ENCODE measurements around the gene TCHH. TPM values are rescaled to one million over a fixed set of nuclear protein-coding genes. Genes with fewer than 3 reads are reported as not detected.
"Not testable (repeated sequence)": the region's sequence is repeated elsewhere in the genome, so short reads cannot be mapped to it uniquely, and the experiment has no call there.

Gene TCHH
- total RNA-seq = not detected

DNA sequence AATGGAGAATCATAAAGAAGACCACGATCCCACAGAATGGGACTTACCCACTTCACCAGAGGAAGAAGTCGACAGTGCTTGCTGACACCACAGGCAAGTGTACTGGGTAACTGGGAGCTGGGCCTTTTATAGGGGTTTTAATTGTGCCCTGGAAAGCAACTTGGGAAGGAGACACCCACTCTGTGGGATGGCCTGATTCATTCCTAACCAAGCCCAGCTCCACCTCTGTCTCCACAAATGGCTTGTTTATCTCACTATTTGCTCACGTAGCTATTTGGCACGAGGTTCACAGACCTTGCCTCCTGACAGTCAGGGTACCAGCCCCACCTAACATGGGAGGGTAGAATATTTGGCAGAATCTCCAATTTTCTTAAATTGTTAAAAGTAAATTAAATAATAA is at the start of gene TCHH:
TSS of gene TCHH (minus strand) at position 101 of the 400 bp plus-strand sequence. CDS start 1,364 bp downstream, outside the sequence.
- no peak for DNase-seq

DNA sequence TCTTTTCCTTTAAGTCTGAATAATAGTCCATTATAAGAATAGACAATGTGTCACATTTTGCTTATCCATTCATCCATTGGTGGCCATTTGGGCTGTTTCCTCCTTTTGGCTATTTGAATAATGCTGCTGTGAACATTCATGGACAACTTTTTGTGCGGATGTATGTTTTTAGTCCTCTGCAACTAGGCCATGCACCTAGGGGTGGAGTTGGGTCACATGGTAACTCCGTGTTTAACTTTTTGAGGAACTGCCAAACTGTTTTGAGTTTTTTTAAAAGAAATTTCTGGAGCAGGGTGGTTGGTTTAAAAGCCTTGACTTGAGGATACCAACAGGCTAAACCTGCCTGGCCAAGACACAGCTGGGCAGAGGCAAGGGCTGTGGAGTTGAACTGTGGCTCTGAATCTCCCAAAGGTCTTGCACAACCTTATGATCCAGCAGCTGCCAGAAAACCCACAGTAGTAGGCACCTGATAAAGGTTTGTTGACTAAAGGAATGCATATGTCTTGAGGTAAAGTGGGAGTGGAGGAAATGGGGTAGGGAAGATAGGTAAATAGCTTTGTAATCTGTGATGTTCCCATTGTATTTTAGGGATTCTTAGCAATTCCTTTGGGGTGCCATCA is 49.4 kb upstream of the TCHH start:
- DNase-seq = no peak

DNA sequence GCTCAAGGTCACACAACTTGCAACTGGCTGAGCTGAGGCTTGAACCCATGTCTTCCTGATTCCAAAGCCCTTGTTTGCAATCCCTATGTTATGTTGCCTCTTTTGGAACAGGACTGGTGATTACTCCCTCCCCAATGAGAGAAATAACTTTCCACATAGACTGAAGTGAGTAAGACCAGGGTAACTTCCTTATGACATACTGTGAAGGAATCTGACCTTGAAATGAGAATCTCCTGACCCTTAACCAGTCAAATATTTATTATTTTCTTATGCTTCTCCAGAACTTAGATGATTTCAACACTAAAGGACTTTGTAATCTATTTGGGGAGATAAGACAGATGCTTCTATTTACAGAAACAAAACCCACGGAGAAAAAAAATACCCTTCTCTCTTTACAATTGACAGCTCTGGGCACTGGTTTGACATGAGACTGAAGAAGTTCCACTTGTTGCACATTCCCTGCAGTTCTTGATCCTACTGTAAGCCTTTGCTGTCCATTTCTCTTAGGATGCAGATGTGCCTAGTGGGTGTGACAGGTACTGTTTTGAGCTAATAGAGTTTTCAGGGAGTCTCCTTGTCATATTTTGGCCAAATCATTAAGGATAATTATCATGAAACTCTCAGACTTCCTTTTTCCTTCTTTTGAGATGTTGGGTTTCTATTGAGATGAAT is 47.7 kb upstream of the TCHH start:
- DNase-seq = no peak

GRCh38 chr1:152160576-152160975 is 45.3 kb upstream of the TCHH start:
- DNase-seq = no peak

DNA sequence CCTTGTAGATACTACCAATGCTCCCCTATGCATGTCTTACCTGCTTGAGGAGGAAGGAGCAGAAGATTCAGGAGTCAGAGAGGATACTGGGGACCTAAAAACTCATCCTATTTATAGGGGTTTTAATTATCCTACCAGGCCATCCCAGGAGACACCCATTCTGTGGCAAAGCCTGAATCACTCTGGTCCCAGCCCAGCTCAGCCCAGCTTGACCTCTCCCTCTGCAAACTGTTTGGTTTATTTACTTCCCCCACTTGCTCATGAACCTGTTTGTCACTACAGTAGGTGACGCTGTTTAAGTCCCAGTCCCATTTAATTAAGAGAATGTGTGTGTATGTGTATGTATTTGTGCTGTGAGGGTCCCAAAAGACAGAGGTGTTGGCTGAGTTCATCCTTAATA is 43.9 kb upstream of the TCHH start, which contains the start of gene RPTN:
TSS of gene RPTN (minus strand) at position 85 of the 400 bp plus-strand sequence. CDS start 1,339 bp downstream, outside the sequence.
- no peak for DNase-seq

DNA sequence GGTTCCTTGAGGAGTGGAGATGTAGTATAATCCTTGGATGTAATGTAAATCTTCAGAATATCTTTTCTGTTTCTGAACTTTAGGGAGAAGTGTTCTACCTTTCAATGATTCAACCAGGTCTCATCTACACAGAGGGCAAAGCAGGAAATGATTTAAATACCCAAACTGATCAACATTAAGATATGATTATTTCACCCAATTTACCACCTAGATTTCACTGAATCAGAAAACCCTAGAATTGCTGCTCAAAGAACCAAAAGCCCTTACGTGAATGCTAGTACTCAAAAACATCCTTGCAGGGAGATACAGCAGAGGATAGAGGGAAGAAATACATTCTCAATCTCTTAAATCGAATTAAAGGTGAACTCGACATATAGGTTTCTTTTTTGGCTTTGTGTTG is 38.8 kb upstream of the TCHH start:
- no peak for DNase-seq

- DNase-seq = no peak
Observed at GRCh38 chr1:152151646-152152045, 36.4 kb upstream of the TCHH start.

GRCh38 chr1:152148981-152149380 is 33.7 kb upstream of the TCHH start:
- no peak for DNase-seq

DNA sequence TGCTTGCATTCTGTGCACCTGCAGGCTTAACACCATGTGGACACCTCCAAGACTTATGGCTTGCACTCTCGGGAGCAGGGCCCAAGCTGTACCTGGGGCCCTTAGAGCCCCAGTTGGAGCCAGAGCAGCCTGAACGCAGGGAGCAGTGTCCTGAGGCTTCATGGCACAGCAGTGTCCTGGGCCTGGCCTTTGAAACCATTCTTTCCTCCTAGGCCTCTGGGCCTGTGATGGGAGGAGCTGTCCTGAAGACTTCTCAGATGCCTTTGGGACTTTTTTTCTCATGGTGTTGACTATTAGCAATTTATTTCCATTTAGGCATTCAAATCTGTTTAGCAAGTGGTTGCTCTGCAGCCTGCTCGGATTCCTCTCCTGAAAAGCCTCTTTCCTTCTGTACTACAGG is 32.8 kb upstream of the TCHH start:
- no peak for DNase-seq

- no peak for DNase-seq
Observed at GRCh38 chr1:152145769-152146168, 30.5 kb upstream of the TCHH start.

DNA sequence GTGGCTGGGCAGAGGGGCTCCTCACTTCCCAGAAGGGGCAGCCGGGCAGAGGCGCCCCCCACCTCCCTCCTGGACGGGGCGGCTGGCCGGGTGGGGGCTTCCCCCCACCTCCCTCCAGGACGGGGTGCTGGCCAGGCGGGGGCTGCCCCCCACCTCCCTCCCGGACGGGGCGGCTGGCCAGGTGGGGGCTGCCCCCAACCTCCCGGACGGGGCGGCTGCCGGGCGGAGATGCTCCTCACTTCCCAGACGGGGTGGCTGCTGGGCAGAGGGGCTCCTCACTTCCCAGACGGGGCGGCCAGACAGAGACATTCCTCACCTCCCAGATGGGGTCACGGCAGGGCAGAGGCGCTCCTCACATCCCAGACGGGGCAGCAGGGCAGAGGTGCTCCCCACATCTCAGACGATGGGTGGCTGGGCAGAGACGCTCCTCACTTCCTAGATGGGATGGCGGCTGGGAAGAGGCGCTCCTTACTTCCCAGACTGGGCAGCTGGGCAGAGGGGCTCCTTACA is 29.5 kb upstream of the TCHH start:
- DNase-seq = not testable (repeated sequence)

DNA sequence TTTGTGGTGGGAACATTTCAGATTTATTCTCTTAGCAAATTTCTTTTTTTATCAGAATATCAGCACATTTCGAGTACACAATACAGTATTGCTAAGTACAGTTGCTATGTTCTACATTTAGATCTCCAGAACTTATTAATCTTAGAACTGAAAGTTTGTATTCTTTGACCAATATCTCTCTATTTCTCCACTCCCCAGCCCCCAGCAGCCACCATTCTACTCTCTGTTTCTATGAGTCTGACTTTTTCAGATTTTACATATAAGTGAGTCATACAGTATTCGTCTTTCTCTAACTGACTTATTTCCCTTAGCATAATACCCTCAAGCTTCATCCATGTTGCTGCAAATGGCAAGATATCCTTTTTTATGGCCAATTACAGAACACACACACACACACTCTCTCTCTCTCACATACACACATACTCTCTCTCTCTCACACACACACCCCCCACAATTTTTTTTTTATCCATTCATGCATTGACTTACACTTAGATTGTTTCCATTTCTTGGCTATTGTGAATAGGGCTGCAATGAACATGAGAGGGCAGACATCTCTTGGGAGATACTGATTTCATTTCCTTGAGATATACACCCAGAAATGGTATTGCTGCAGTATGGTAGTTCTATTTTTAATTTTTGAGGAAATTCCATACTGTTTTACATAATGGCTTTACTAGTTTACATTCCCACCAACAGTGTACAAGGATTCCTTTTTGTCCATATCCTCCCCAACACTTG is 28.1 kb upstream of the TCHH start:
- no peak for DNase-seq

- DNase-seq = no peak
Observed at GRCh38 chr1:152141971-152142584, 26.8 kb upstream of the TCHH start.

GRCh38 chr1:152137215-152137614 is 22.0 kb upstream of the TCHH start:
- DNase-seq = no peak

DNA sequence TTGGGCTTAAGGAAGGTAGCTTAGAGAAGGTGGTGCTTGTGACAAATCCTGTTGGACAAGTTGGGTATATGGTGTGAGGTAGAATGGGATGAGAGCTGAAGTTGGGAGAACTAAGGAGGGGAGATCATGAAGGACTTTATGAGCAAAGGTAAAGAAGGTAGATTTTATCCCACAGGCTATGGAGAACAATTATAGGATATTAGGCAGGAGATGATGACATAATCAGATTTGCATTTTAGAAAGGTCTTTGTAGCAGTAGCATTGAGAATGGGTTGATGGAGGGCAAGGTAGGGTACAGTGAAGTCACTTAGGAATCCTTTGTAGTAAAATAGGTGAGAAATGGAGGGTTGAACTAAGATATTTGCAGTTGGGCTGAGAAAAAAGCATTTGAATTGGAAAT is 14.9 kb upstream of the TCHH start:
- DNase-seq = no peak

- DNase-seq = no peak
Observed at GRCh38 chr1:152127673-152128072, 12.4 kb upstream of the TCHH start.

DNA sequence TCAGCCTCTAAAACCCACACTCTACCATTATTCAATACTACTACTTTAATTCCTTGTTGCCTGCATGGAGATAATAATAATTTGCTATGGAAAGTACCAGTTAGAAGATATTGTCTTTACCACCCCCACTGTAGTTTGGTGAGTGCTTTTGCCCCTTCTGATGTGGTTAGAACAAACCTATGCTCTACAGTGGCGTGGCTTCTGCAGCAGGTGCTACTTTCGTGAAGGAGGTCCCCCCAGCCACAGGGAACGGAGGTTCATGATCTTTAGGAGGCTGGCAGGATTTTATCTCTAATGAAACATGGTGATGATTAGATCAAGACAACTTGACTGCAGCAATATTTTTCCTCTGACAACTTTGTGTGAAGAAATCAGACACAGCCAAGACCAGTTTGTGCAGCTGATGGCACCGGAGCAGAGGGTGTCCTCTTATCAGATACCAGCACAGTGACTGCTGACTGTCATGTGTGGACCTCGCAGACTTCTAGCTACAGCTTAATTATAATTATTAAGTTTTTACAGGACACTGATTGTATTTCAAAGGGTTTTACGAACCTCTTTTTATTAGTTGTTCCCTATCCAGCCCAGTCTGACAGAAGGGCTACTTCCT is 10.7 kb upstream of the TCHH start:
- DNase-seq = no peak

GRCh38 chr1:152118915-152119314 is 3.7 kb upstream of the TCHH start:
- DNase-seq = no peak

DNA sequence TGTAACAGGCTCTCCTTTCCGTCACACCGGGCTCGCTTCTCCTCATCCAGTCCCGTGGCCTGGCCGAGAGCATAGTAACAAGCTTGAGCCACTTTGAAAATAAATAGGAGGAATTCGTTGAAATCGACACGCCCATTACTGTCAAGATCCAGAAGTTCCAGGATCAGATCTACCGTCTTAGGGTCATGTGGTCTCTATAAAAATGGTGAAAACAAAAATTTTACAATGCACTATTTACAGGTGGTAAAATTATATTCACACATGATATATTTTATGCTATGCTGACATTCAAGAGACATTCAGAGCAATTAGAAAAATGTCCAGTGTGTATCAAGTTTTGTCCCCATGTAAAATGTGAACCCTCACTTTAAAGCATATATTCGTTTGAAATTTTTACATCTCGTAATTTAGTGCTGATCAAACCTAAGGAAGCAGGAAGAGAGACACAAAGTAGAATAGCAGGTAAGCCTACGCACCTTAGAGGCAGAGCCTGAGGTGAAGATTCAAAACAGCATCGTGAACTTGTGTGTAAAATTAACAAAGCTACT is 2.3 kb downstream of the TCHH start:
- DNase-seq = no peak

GRCh38 chr1:152112101-152112884 is 3.0 kb downstream of the TCHH start:
- DNase-seq = no peak

DNA sequence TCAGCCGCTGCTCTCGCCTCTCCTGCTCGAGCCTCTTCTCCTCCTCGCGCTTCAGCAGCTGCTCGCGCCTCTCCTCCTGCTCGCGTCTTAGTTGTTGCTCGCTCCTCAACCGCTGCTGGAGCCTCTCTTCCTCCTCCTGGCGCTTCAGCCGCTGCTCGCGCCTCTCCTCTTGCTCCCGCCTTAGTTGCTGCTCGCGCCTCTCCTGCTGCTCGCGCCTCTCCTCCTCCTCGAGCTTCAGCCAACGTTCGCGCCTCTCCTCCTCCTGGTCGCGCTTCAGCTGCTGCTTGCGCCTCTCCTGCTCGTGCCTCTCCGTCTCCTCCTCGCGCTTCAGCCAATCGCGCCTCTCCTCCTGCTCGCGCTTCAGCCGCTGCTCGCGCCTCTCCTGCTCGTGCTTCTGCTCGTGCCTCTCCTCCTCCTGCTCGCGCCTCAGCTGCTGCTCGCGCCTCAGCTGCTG is 3.7 kb downstream of the TCHH start:
- no peak for DNase-seq

Data from effector CD4-positive, alpha-beta T cell (primary cell).